ENCODE measurements around the gene CASR. TPM values are rescaled to one million over a fixed set of nuclear protein-coding genes. Genes with fewer than 3 reads are reported as not detected.

The CASR gene
- total RNA-seq, 2 donors from 2014 or later: not detected

- no peaks in the 10 kb centered on the region for H3K4me1 ChIP-seq (ENCODE audit: control insufficient read depth in 1 of 2, low read depth in 2 of 2)
- DNase-seq (ENCODE audit: low spot score) (no peak), ATAC-seq (ENCODE audit: insufficient number of reproducible peaks, low FRiP score, low read depth) (no peak)
- H3K36me3 ChIP-seq: no peaks in the 10 kb centered on the region
- no peak for TF ChIP-seq CTCF (IDR thresholded peaks at IDR 0.05)
- no peak overlapping the region for H3K4me3 ChIP-seq
- no peaks in the 10 kb centered on the region for H3K27me3 ChIP-seq (replicated peaks; ENCODE audit: insufficient read depth)
- H3K9me3 ChIP-seq: no peaks in the 10 kb centered on the region
- no peak overlapping the region for H3K27ac ChIP-seq
Measured at GRCh38 chr3:122268257-122269024, 85.0 kb downstream of the CASR start.

GRCh38 chr3:122269045-122269444 lies 85.6 kb downstream of the CASR start:
- DNase-seq (ENCODE audit: low spot score) (no peak), ATAC-seq (ENCODE audit: insufficient number of reproducible peaks, low FRiP score, low read depth) (no peak)
- Histone ChIP-seq H3K36me3 (no peaks in the 10 kb centered on the region), H3K27ac (no peak overlapping the region), H3K4me1 (ENCODE audit: control insufficient read depth in 1 of 2, low read depth in 2 of 2) (no peaks in the 10 kb centered on the region), H3K4me3 (no peak overlapping the region), H3K9me3 (no peaks in the 10 kb centered on the region), H3K27me3 (replicated peaks; ENCODE audit: insufficient read depth) (no peaks in the 10 kb centered on the region)
- TF ChIP-seq CTCF (IDR thresholded peaks at IDR 0.05): no peak

- no peak for TF ChIP-seq CTCF (IDR thresholded peaks at IDR 0.05)
- Histone ChIP-seq H3K36me3 (no peaks in the 10 kb centered on the region), H3K9me3 (no peaks in the 10 kb centered on the region), H3K27ac (no peak overlapping the region), H3K4me1 (ENCODE audit: control insufficient read depth in 1 of 2, low read depth in 2 of 2) (no peaks in the 10 kb centered on the region), H3K4me3 (no peak overlapping the region), H3K27me3 (replicated peaks; ENCODE audit: insufficient read depth) (no peaks in the 10 kb centered on the region)
- ATAC-seq (ENCODE audit: insufficient number of reproducible peaks, low FRiP score, low read depth) (no peak), DNase-seq (ENCODE audit: low spot score) (no peak)
Measured at GRCh38 chr3:122271246-122271898, 87.9 kb downstream of the CASR start.

- no peak for TF ChIP-seq CTCF (IDR thresholded peaks at IDR 0.05)
Measured at GRCh38 chr3:122272879-122273278, 89.4 kb downstream of the CASR start.

GRCh38 chr3:122273498-122273897 lies 90.0 kb downstream of the CASR start:
- no peak for ATAC-seq (ENCODE audit: insufficient number of reproducible peaks, low FRiP score, low read depth)
- TF ChIP-seq CTCF (IDR thresholded peaks at IDR 0.05): no peak

More at GRCh38 chr3:122272879-122273278, 89.4 kb downstream of the CASR start:
- no peaks in the 10 kb centered on the region for H3K4me1 ChIP-seq (ENCODE audit: control insufficient read depth in 1 of 2, low read depth in 2 of 2)
- H3K9me3 ChIP-seq: no peaks in the 10 kb centered on the region
- no peak overlapping the region for H3K27ac ChIP-seq
- H3K27me3 ChIP-seq (replicated peaks; ENCODE audit: insufficient read depth): no peaks in the 10 kb centered on the region
- H3K36me3 ChIP-seq: no peaks in the 10 kb centered on the region
- ATAC-seq (ENCODE audit: insufficient number of reproducible peaks, low FRiP score, low read depth): no peak
- H3K4me3 ChIP-seq: no peak overlapping the region
- no peak for DNase-seq (ENCODE audit: low spot score)

More at GRCh38 chr3:122273498-122273897, 90.0 kb downstream of the CASR start:
- Histone ChIP-seq H3K9me3 (no peaks in the 10 kb centered on the region), H3K36me3 (no peaks in the 10 kb centered on the region), H3K4me1 (ENCODE audit: control insufficient read depth in 1 of 2, low read depth in 2 of 2) (no peaks in the 10 kb centered on the region), H3K4me3 (no peak overlapping the region), H3K27ac (no peak overlapping the region), H3K27me3 (replicated peaks; ENCODE audit: insufficient read depth) (no peaks in the 10 kb centered on the region)
- DNase-seq (ENCODE audit: low spot score): no peak

Measured in thoracic aorta (tissue), 2 donors.